GM12892 (cell line): ENCODE results near the gene HOGA1.

Experiments used
- POLR2A ChIP-seq: IDR thresholded peaks from 2 replicates; pipeline ENCODE4 v1.6.1; 2011; ENCODE audit warnings: low read depth, low read length, control low read depth
- POLR2AphosphoS5 ChIP-seq: IDR thresholded peaks from 2 replicates; pipeline ENCODE4 v1.6.1; 2011; ENCODE audit warnings: low read depth, low read length, control low read depth

DNA sequence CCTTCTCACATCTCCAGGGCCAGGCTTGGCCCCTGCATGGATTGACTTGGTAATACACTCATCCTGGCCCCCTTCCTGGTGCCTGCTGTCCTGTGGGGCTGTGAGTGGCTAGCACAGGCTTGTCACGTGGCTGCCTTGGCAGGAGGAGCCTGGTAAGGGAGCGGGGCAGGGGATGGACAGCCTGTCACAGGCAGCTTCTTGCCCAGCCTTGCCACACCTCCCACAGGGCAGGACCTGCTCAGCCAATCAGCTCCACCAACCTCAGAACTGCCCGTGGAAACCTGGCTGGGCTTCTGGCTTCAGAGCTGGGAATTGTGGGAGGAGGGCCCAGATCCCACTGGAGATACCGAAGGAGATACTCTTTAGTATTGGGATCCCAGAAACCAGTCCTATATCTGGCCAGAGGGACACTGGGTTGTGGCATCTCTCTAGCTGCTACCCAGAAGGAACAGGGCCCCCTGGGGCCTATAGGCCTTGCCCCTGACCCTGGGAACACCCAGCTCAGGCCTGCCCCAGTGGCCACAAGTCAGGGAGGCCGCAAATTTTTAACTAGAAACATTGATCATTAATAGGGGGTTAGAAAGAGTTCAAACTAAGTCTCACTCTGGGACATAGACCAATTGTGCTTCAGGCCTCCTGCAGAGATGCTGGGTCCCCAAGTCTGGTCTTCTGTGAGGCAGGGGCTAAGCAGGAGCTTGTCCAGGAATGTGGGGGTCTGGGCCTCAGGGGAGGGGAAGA, at the start of gene HOGA1:
- TF ChIP-seq POLR2AphosphoS5 (no peak), POLR2A (no peak)
